Hematopoietic multipotent progenitor cell treated with erythropoietin and hydrocortisone succinate and interleukin-3 and kit ligand, for 17 days (in vitro differentiated cells): ENCODE results near the gene USP48.

Experiments used
- DNase-seq: peaks from one replicate; pipeline ENCODE4 v3.0.0-alpha.2; 2015; ENCODE audit warnings: low spot score

Gene USP48

DNA sequence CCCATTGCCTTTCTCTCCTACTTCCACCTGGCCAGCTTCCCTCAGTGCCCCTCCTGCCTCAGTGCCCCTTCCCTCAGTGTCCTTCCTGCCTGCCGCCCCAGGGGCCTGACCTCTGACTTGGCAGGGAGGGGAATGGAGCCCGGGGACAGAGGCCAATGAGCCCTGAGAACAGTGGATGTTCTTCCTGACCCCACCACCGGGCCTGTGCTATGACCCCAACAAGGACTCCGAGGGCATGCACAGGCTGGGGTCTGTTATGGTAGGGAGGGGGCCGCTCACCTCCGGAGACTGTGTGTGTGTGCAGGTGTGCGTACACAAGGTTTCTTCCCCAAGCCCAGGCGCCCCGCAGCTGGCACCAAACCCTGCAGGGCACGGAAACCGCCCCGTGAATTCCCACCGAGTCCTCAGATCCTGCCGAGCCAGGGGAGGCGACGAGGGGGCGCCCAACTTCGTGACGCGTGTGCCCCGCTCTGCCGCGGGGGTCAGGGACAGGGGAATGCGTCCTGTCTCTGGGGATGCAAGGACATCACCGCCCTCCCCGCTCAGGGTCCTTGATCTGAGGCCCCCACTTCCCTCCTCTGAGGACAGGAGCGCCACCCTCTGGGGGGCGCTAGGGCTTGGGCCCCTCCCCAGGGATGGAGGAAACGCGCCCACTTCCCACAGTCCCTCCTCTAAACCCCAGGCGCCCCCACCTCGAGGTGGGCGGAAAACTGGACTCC, 114.6 kb downstream of the USP48 start:
- peak; percentile 19 for DNase-seq

DNA sequence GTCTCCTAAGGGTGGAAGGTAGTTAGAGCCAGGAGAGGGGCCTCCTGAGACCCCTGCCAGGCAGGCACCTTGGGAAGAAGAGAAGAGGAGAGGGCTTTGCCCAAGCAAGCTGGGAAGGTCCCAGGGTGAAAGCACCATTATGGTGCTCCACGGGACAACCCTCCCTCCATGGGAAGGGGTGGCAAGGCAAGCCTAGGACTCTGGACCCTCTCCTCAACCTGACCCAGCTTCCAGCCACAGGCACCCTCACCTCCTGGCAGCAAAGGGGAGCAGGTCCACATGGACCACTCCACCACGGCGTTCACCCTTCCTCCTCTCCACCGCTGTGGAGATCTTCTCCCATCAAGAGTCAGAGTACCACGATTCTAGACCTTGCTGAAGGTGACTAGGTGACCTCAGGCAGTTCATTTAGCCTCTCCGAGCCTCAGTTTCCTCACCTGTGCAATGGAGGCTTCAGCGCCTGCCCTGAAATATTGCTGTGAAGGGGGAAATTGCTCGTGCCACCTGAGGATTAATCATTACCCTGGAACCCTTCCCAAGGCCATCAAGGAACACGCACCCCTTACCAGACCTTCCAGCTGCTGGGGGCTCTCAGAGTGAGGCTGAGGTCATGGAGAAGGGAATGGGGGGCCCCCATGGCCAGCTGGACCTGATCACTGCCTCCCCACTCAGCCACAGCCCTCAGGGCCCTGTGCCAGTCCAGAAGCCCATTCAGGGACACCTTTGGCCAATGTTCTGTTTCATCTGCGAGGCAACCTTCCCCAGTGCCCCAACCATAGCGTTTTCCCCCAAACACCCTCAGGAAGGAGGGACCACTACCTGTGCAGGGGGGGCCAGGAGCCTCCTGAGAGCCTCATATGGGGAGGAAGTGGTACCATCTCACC, 115.4 kb downstream of the USP48 start:
- no peak for DNase-seq

DNA sequence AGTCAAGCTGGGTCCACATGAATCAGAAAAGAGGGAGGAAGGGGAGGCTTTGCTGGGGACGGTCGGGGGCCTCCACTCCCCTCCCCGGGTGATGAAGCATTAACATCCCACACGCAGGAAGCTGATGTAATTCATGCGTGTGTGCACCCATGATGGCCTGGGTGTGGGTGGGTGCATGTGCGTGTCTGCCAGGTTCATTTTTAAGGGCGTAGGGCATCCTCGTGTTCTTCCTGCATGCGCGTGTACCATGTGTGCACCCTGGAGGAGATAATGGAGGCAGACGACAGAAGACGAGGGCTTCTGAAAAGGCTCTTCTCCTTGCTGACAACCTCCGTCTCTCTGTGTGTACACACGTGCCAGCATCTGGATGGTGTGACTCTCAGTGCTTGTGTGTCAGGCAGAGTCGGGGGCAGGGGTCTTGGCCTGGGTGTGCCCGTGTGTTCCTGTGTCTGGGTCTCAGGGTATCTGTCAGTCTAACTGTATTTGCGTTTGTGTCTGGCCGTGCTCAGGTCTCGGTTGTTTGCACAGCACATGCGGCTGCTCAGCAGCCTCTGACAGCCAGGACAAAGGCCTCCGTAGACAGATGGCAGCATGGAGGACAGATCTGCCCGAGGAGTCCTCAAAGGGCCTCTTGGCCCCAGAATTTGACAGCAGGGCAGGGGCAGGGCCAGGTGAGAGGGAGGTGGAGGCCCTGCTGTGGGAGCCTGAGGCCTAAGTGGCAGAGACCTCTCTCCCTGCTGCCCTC, 116.2 kb downstream of the USP48 start:
- no peak for DNase-seq

DNA sequence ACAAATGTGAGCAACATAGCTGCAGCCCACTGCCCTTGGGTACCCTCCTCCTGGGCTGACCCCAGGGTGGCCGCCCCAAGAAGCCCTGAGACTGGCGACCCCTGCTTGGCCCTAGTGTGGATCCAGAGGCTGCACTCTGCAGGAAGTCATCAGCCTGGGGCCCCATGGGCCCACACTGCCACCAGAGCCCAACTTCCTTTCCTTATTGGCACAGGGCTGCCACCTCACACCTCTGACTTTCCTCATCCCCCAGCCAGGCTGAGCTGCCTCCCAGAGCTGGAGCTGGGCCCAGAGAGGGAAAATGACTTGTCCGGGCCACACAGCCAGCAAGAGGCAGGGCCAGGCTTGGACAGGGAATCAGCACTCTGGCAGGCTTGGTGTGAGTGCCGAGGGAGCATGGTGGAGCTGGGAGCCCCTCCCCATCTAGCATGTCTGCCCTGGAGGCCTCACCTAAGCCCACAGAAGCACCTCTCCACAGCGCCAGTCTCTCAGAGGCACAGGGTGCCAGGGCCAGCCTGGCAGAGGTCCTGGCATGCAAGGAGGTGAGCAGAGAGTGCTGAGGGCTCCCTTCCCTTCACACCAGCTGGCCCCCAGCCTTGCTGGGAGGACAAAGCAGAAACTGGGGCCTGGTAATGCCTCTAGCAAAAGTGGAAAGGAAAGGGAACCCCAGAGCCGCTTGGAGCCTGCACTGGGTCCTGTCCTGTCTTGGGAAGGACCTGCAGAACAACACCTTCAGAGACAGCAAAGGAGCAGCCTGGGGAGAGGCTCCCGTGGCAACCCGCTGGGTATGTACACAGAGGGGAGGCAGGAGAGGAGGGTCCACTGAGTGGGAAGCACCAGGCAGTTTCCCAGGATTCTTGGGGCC, 117.0 kb downstream of the USP48 start:
- no peak for DNase-seq

DNA sequence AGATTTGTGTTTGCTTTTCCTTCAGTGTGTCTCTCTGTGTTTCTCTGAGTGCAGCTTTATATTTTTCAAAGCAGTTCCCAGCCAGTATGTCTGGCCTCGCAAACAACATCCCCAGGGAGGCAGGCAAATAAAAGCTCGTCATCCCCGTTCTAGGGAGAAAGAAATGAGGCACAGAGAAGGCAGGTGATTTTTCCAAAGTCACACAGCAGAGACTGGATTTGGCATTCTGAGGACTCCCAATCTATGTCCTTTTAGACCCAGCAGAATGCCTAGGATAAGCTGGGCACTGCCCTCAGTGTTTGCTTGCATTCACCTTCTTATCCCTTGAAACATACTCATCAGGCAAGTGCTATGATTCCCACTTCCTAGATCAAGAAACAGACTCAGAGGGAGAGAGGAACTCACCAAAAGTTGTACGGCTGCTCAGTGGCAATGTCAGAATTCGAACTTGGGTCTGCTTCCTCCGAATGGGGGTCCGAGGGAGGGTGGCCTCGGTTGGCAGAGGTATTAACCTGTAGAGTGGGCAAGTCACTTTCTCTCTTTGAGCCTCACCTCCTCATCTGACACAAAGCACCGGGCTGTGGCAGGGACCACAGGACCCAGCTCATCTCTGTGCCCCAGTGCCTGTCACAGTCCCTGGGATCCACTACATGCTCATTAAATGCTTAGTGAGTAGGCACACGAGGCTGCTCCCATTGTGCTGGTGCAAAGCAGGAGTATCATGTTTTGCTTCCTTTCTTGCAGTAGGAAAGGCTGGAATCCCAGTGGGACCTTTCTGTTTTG, 118.0 kb downstream of the USP48 start:
- no peak for DNase-seq

DNA sequence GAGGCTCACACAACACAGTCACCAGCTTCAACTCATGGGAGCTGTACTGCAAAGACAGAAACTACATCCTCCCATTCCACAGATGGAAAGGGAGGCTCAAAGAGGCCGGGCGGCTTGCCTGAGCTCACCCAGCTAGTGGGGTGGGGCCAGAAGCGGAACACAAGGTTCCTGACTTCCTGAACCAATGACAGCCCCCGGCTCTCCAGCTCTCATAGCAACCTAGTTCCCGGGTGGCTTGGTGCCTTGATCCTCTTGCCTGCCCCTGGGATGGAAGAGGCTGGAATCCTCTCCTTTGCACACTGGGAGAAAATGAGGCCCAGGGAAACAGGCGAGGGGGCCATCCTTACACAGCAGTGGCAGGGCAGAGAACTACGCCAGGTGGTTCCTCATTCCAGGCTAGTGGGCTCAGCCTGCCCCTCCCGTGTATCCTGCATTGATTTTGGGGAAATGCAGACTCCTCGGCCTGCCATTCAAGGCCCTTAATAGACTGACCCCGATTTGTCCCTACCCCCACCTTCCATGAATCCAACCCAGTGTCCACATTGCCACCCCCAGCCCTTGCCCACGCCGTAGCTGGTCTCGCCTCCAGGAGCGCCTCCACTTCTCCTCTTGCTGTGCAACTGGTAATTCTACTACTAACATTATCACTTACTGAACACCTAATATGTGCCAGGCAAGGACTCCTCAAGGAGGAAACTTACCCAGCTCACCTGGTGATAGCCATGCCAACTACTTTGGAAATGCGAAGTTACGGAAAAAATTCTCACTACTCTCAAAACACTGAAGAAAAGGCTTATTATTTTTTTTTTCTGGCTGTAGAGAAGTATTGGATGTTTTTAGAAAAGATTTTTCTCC, 118.8 kb downstream of the USP48 start:
- no peak for DNase-seq

DNA sequence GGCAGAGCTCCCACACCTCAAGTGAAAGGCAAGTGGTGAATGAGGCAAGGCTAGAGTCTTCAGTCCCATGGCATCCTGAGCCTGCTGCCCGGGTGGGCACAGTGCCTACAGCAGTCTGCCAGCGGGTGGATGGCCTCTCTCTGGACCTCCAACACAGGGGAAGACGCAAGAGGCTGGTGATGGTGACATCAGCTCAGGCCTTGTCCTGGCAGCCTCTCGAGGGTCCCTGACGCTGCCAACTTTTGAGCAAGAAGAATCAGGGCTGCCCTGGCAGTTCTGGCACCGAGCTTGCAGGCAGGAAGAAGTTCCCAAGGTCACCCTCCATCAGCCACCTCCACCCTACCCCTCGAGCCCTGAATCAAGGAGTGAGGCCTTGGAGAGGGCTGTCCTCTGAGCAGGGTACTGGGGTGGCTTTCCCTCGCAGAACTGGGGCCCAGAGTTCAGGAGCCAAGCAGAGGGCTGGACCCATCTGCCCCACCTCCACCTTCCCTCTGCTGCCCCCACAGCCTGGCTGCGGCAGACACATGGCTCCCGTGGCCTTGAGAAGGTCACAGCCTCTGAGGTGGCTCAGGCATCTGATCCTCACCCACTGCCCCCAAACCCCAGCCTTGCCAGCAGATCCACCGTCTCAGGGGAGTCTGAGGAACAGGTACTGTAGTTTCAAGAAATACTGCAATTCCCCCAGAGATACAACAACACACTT, 119.5 kb downstream of the USP48 start:
- no peak for DNase-seq

DNA sequence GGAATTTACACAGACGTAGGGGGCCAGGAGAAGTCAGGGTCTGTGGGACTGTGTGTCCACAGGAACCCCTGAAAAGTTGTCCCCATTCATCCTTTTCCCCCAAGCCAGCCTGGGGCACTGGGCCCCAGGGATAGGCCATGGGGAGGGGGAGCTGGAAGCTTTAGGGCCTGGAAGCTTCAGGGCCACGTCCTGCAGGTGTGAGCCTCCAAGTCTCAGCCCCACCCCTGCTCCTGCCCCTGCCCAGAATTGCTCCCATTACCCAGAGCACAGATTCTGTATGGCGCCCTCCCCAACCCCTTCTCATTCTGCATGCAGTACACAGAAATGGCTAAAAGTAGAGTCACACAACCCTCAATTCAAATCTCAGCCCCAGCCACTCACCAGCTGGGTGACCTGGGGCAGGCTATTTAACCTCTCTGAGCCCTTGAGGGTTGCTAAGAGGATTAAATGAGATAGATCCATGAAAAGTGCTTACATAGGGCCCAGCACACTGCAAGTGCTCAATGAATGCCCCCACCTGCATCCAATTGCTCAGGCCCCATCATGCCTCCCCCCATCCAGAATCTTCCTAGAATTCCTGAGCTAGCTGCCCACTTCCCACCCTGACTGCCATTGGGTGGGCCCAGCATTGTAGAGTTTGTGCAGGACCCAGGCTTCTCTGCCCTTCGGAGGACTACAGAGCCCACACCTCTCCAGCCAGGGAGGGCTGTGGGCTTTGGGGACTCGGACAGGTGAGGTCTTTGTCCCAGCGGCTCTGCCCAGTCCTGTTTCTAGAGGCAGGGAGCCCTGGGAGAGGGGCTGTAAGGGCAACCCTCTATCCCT, 120.3 kb downstream of the USP48 start:
- DNase-seq: no peak

DNA sequence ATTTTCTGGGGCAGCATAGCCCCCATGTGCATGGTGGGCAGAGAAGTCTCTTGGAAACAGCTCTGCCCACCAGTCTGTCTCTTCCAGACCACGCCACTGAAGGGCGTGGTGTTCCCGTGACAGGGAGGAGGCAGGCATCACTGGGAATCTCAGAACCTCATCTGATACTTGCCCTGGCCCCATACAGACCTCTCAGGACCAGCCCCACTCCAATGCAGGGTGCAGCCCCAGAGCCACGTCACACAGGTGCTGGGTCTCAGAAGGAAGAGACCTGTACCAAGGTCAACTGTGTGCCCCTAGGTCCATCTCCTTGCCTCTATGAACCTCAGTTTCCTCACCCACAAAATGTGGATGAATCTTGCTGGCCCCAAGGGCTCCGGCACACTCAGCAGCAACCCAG, 121.1 kb downstream of the USP48 start:
- no peak for DNase-seq

DNA sequence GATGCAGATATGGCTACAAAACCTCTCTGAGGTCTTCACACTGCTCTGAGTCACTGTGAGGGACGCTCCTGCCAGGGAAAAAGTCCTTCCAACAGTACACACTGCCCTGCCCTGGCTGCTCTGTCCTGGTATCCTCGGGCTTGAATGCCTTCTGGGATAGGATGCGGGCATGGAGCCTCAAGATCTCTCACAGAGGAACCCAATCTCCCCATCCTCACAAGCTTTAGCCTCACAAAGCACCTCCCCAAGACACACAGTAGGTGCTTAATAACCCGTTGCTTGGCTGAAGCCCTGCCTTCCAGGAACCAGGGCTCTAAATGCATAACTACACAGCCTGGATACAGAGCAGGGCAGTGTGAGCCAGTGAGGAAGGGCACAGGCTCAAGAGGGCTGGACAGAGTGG, 123.0 kb downstream of the USP48 start:
- DNase-seq: no peak

DNA sequence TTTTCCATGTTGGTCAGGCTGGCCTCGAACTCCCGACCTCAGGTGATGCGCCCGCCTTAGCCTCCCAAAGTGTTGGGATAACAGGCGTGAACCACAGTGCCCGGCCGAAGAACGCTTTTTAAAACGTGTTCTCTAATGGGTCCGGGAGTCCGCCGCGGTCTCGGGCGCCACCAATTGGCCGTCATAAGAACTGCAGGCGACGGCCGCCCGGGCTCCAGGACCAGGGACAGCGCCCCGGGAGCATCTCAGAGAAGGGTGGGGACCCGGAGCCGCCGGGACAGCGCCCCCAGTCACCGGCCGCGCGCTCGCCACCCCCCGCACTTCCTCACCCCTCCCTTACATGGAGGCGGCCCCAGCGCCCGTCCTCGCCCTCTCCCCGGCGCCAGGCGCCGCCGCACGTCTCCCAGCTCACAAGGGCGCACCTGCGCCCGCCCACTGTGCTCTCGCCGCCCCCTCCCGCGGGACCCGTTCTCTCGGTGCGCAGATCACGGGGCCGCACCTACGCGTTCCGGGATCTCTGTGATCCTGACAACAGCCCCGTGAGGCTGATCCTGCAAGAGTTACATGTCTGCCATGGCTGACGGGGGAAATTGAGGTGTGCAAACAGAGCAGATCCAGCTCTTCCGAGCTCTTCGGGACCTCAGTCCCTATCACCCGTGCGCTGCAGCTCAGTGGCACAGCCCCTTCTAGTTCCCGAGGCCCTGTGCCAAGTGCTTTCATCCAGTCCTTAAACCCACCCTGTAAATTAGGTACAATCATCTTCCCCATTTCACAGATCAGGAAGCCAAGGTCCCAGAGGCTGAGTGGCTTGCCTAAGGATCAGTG, 123.6 kb downstream of the USP48 start:
- DNase-seq: peak; percentile 80

DNA sequence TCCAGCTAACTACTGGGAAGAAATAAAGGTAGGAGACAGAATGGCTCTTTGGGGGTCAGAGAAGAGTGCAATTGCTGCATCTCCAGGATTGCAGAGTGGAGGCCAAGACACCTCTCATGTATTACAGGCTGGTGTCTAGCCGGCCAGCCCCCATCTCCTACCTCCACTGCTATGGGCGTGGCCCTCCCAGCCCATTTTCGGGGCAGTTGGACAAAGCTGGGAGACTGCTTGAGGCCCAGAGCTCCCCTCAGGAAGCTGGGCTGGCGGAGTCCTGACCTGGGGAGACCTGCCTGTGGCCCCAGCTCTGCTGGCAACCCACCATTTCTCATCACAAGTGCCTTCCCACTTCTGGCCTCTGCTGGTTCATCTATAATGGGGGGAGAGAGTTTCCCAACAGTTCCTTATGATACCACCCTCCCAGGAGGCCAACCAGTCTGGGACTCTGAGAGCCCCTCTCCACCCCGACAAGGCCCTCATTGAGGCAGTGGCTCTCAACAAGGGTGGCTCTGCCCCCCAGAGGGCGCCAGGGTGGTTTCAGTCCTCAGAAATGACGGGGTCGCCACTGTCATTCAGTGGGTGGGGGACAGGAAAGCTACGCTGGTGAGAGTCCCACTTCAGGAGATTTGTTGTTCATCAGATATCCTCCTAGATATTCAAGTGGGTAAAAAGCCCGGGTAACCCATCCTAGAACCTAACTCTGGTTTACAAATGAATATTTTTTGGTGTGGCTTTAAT, 125.3 kb downstream of the USP48 start:
- DNase-seq: no peak

DNA sequence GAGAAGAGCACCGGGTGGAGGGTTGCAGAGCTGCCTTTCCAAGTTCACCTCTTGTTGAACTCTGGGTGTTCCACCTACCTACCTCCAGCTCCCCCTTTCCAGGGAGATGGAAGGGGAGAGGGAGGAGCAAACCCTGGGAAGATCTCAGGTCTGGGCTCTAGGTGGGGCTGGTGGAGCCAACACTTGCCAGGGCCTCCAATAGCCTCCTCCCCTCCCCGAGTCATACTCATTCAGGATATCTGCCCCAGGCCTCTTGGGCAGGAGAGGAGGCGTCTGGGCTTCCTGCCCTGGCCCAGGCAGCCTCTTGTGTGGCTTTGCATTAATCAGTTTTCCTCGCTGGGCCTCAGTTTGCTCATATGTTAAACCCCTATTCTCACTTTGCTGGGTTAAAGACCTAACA, 127.2 kb downstream of the USP48 start:
- DNase-seq: no peak

DNA sequence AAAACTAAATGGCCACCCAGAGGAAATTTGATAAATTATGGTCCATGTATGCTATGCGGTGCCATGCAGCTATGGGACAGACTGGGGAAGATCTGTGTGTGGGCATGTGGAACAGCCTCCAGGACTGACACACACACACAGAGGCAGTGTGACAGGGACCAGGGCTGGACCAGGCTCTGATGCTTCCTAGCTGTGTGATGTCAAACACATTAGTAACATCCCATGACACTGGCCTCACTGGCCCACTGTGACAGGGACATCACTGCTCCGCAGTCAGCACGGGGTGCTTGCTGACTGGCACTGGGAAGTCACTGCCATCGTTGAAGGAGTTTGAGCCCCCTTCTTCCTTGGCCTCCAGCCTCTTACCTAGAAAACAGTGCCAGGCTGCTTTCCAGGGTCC, 127.7 kb downstream of the USP48 start:
- DNase-seq: no peak

DNA sequence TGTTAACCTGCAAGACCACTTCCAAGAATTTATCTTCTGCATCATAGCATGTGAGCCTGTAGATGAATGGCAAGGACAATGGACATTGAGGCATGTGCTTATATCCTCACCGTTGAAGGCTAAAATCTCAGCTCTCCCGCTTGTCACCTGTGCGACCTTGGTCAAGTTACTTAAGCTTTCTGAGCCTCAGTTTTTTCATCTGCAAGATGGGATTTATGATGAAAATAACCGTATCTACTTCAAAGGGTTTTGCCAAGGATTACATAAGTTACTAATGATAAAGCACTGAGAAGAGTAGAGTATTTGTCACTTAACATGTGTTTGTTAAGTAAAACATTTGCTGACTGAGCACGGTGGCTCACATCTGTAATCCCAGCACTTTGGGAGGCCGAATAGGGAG, 128.7 kb downstream of the USP48 start:
- DNase-seq: no peak

DNA sequence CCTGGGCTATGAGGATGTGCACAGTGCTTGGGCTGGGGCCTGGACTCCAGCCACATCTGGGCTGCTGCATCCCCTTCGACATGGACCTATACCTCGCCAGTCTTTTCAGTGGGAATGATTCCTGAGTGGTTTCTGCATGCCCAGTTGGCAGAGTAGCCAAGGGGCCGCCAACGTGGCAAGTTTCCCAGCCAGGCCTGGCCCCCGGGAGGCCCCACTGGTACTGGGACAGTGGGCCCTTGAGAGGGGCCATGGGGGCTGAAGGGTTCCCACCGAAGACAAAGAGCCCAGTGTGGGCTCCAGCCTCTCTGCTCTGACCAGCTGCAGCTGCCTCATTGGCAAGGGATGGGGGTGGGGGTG, 129.2 kb downstream of the USP48 start:
- no peak for DNase-seq
